SK-N-SH (cell line): ENCODE measurements around the gene UCP1. TPM values are rescaled to one million over a fixed set of nuclear protein-coding genes. Genes with fewer than 3 reads are reported as not detected.

ENCODE experiments used
- CTCF ChIA-PET: fragments of 300-600, 350-600 bp; formaldehyde crosslinking; extraction: SDS; loops from one replicate; lab custom pipeline; 2021; lab: Yijun Ruan, JAX
- POLR2A ChIA-PET: fragments of 350-600 bp; sonication (Branson Sonifier 250); formaldehyde crosslinking; extraction: SDS; loops from one replicate; lab custom pipeline; 2020; ENCODE audit warnings: antibody characterized with exemption, inconsistent platforms; lab: Yijun Ruan, JAX
- DNase-seq: peaks from one replicate; pipeline ENCODE4 v3.0.0; 2012
- H2AFZ ChIP-seq: fragments of 200-600 bp; sonication (generic); 2 replicates; pipeline ENCODE4 v1.8.1; 2016; ENCODE audit warnings: antibody characterized with exemption, mild to moderate bottlenecking, low read depth
- H3F3A ChIP-seq: fragments of 200-600 bp; sonication (generic); replicated peaks from 2 replicates; pipeline ENCODE3; 2016; ENCODE audit warnings: antibody characterized with exemption, mild to moderate bottlenecking; ENCODE audit not compliant: insufficient read depth
- H3K27ac ChIP-seq, 2 experiments: fragments of 200-500 bp in 1 of 2; fragments of 200-600 bp in 1 of 2; sonication (Bioruptor generic) in 1 of 2; sonication (generic), shearing (Covaris generic) in 1 of 2; 2 replicates each; pipeline versions ENCODE4 v1.5.1 to v1.6.1; 2014 to 2016; ENCODE audit warnings: low read depth in 2 of 2, inconsistent platforms in 1 of 2, low read length in 1 of 2, mild to moderate bottlenecking in 1 of 2, mixed read lengths in 1 of 2
- H3K27me3 ChIP-seq: fragments of 200-600 bp; sonication (generic), shearing (Covaris generic); 2 replicates; pipeline ENCODE4 v1.6.1; 2016; ENCODE audit warnings: mixed run types; ENCODE audit not compliant: insufficient read depth
- H3K36me3 ChIP-seq, 2 experiments: fragments of 200-500 bp in 1 of 2; fragments of 200-600 bp in 1 of 2; sonication (Bioruptor generic) in 1 of 2; sonication (generic) in 1 of 2; replicated peaks in 1 of 2; 2 replicates each; pipeline versions ENCODE3 to v1.5.1; 2014 to 2016; ENCODE audit warnings: low read length in 1 of 2, mild to moderate bottlenecking in 1 of 2; ENCODE audit not compliant: insufficient read depth in 2 of 2, control insufficient read depth in 1 of 2
- H3K4me1 ChIP-seq, 2 experiments: fragments of 200-500 bp in 1 of 2; fragments of 200-600 bp in 1 of 2; sonication (Bioruptor generic) in 1 of 2; sonication (generic), shearing (Covaris generic) in 1 of 2; 2 replicates each; pipeline versions ENCODE4 v1.5.1 to v1.6.1; 2014 to 2016; ENCODE audit warnings: low read depth in 1 of 2, low read length in 1 of 2, mixed run types in 1 of 2; ENCODE audit not compliant: insufficient read depth in 2 of 2, control insufficient read depth in 1 of 2
- H3K4me2 ChIP-seq: fragments of 200-600 bp; sonication (generic), shearing (Covaris generic); 2 replicates; pipeline ENCODE4 v1.6.1; 2017; ENCODE audit warnings: mixed run types
- H3K4me3 ChIP-seq, 2 experiments: fragments of 200-500 bp in 1 of 2; fragments of 200-600 bp in 1 of 2; sonication (Bioruptor generic) in 1 of 2; sonication (generic), shearing (Covaris generic) in 1 of 2; 2 replicates each; pipeline versions ENCODE4 v1.5.1 to v1.8.1; 2014 to 2016; ENCODE audit warnings: low read depth in 2 of 2, inconsistent platforms in 1 of 2, low read length in 1 of 2, mild to moderate bottlenecking in 1 of 2, mixed read lengths in 1 of 2, moderate library complexity in 1 of 2
- H3K79me2 ChIP-seq: fragments of 200-600 bp; sonication (generic); 2 replicates; pipeline ENCODE4 v1.8.1; 2017; ENCODE audit warnings: mild to moderate bottlenecking; ENCODE audit not compliant: insufficient read depth
- H3K9ac ChIP-seq: fragments of 200-600 bp; sonication (generic); 2 replicates; pipeline ENCODE4 v1.6.1; 2017; ENCODE audit warnings: mixed run types
- H3K9me2 ChIP-seq: fragments of 200-600 bp; sonication (generic); 2 replicates; pipeline ENCODE4 v1.6.1; 2017; ENCODE audit warnings: mixed run types
- H3K9me3 ChIP-seq: fragments of 200-600 bp; sonication (generic); 2 replicates; pipeline ENCODE4 v1.6.1; 2017; ENCODE audit warnings: mixed run types, mild to moderate bottlenecking, moderate library complexity
- H4K20me1 ChIP-seq: fragments of 200-600 bp; sonication (generic); 2 replicates; pipeline ENCODE4 v1.6.1; 2017; ENCODE audit warnings: mild to moderate bottlenecking, mixed run types; ENCODE audit not compliant: insufficient read depth
- CHD2 ChIP-seq: fragments of 150-350 bp; IDR thresholded peaks from 2 replicates; pipeline ENCODE4 v1.6.1; 2018; ENCODE audit warnings: low read length; ENCODE audit not compliant: partially characterized antibody
- EZH2phosphoT487 ChIP-seq: fragments of 200-600 bp; sonication (generic); IDR thresholded peaks from 2 replicates; pipeline ENCODE4 v1.6.1; 2017; ENCODE audit warnings: low read depth, mixed run types, mild to moderate bottlenecking, antibody characterized with exemption, moderate library complexity, borderline replicate concordance
- JUND ChIP-seq: IDR thresholded peaks from 2 replicates; pipeline ENCODE4 v1.4.0; 2012
- PBX3 ChIP-seq: IDR thresholded peaks from 2 replicates; pipeline ENCODE4; 2012
- REST ChIP-seq: IDR thresholded peaks from 2 replicates; pipeline ENCODE4 v1.6.1; 2012; ENCODE audit warnings: mild to moderate bottlenecking, low read depth, low read length, moderate library complexity
- RFX5 ChIP-seq: IDR thresholded peaks from 2 replicates; pipeline ENCODE4 v1.6.1; 2012; ENCODE audit warnings: mild to moderate bottlenecking, improper control_type of control experiment, low read length
- RXRA ChIP-seq: IDR thresholded peaks from 2 replicates; pipeline ENCODE4 v1.4.0; 2012; ENCODE audit warnings: low read depth, mild to moderate bottlenecking, borderline replicate concordance
- TAF1 ChIP-seq: IDR thresholded peaks from 2 replicates; pipeline ENCODE4 v1.6.1; 2012; ENCODE audit warnings: low read depth, mild to moderate bottlenecking, low read length, moderate library complexity, borderline replicate concordance
- TCF12 ChIP-seq: IDR thresholded peaks from 2 replicates; pipeline ENCODE4 v1.4.0; 2012
- ZBTB33 ChIP-seq: IDR thresholded peaks from 2 replicates; pipeline ENCODE4 v1.4.0; 2012; ENCODE audit warnings: low read depth, borderline replicate concordance
- WGBS: methylation state at CpG from one replicate; pipeline ENCODE4 v1.1.6; 2017; ENCODE audit warnings: low lambda C conversion rate; 5-methylcytosine and 5-hydroxymethylcytosine counted together
- polyA plus RNA-seq, 3 experiments: library from polyadenylated mRNA; depleted of rRNA; stranded (reverse); fragments of >200 nt; gene quantifications; 2 replicates each; pipeline ENCODE4 v1.2.3, GENCODE V29; 2012
- TF ChIP-seq, protein P1 (sequence below): fragments of 150-350 bp; IDR thresholded peaks from 2 replicates; pipeline ENCODE4 v1.6.1; 2017; ENCODE audit warnings: antibody characterized with exemption, low read length, low read depth, borderline replicate concordance

The UCP1 gene
- polyA plus RNA-seq, 1 of the 3 experiments (the other 2 are of a cell fraction): not detected

GRCh38 chr4:140556372-140557085 is 12.2 kb downstream of the UCP1 start:
- DNase-seq: no peak
- Histone ChIP-seq H3K27ac (no peak overlapping the region), H4K20me1 (no peaks in the 10 kb centered on the region), H3K9ac (no peak overlapping the region), H3K4me2 (no peak overlapping the region), H3K9me3 (no peaks in the 10 kb centered on the region), H3K4me3 (no peak overlapping the region), H3K9me2 (0 out of 2 replicates have a peak, but pooled peaks cover 3% of the 10 kb centered on the region), H3F3A (no peaks in the 10 kb centered on the region), H3K79me2 (no peaks in the 10 kb centered on the region), H3K36me3 (peaks cover 22 to 29% of the 10 kb centered on the region in 2 experiments), H2AFZ (no peak overlapping the region), H3K27me3 (no peaks in the 10 kb centered on the region), H3K4me1 (no peaks in the 10 kb centered on the region)
- ChIA-PET POLR2A (no interaction called here), CTCF (no interaction called here)
- TF ChIP-seq PBX3 (no peak), RFX5 (no peak), RXRA (no peak), ZBTB33 (no peak), JUND (no peak), TCF12 (no peak), TAF1 (no peak), EZH2phosphoT487 (no peak), CHD2 (no peak), REST (no peak)
- TF ChIP-seq, protein P1, sequence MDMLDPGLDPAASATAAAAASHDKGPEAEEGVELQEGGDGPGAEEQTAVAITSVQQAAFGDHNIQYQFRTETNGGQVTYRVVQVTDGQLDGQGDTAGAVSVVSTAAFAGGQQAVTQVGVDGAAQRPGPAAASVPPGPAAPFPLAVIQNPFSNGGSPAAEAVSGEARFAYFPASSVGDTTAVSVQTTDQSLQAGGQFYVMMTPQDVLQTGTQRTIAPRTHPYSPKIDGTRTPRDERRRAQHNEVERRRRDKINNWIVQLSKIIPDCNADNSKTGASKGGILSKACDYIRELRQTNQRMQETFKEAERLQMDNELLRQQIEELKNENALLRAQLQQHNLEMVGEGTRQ: no peak
- WGBS: 95% methylated on average over 6 of the region's 6 CpGs
